Endodermal cell (in vitro differentiated cells): Measurements from ENCODE around the gene SPAG17. TPM values are rescaled to one million over a fixed set of nuclear protein-coding genes. Genes with fewer than 3 reads are reported as not detected.

Experiments used
- DNase-seq: peaks from one replicate; pipeline ENCODE4 v3.0.0-alpha.2; 2017
- H3K27ac ChIP-seq: 2 replicates; pipeline ENCODE4 v1.5.1; 2013; ENCODE audit warnings: mild to moderate bottlenecking, low read depth, low read length, moderate library complexity
- H3K27me3 ChIP-seq: 2 replicates; pipeline ENCODE4 v1.6.1; 2013; ENCODE audit warnings: mild to moderate bottlenecking, low read length, moderate library complexity; ENCODE audit not compliant: insufficient read depth, control insufficient read depth, poor library complexity, severe bottlenecking
- H3K36me3 ChIP-seq: 2 replicates; pipeline ENCODE4 v1.7.0; 2013; ENCODE audit warnings: mild to moderate bottlenecking, low read length, moderate library complexity; ENCODE audit not compliant: control insufficient read depth, insufficient read depth
- H3K4me1 ChIP-seq: one replicate; pipeline ENCODE4 v1.7.0; 2013; ENCODE audit warnings: low read length; ENCODE audit not compliant: control insufficient read depth, insufficient read depth
- H3K4me3 ChIP-seq: 2 replicates; pipeline ENCODE4 v1.5.1; 2013; ENCODE audit warnings: mild to moderate bottlenecking, low read length, moderate library complexity
- H3K9ac ChIP-seq: 2 replicates; pipeline ENCODE4 v1.6.1; 2013; ENCODE audit warnings: mild to moderate bottlenecking, low read length, moderate library complexity; ENCODE audit not compliant: poor library complexity, severe bottlenecking; ENCODE audit errors: extremely low read depth
- H3K9me3 ChIP-seq: 2 replicates; pipeline ENCODE4 v1.6.1; 2013; ENCODE audit warnings: mild to moderate bottlenecking, low read length, moderate library complexity; ENCODE audit not compliant: control insufficient read depth
- H3K27ac Mint-ChIP-seq: 2 replicates; pipeline ENCODE4 v1.8.0; 2020; ENCODE audit warnings: mixed read lengths
- H3K27me3 Mint-ChIP-seq: 2 replicates; pipeline ENCODE4 v1.8.0; 2021; ENCODE audit warnings: mild to moderate bottlenecking, mixed read lengths; ENCODE audit not compliant: insufficient read depth
- H3K36me3 Mint-ChIP-seq: 2 replicates; pipeline ENCODE4 v1.8.0; 2020; ENCODE audit warnings: low read depth, mixed read lengths
- H3K4me1 Mint-ChIP-seq: 2 replicates; pipeline ENCODE4 v1.8.0; 2020; ENCODE audit warnings: mixed read lengths
- H3K4me3 Mint-ChIP-seq: 2 replicates; pipeline ENCODE4 v1.8.0; 2020; ENCODE audit warnings: mild to moderate bottlenecking, moderate library complexity, mixed read lengths
- H3K9me3 Mint-ChIP-seq: 2 replicates; pipeline ENCODE4 v1.8.0; 2020; ENCODE audit warnings: mild to moderate bottlenecking, mixed read lengths
- CTCF ChIP-seq: fragments of 200-600 bp; sonication (generic); conservative IDR thresholded peaks from 2 replicates; pipeline ENCODE4 v1.5.0; 2021; ENCODE audit warnings: antibody characterized with exemption, mild to moderate bottlenecking
- WGBS, 2 experiments: methylation state at CpG; one replicate each; pipeline versions ENCODE4 v1.1.5 to v1.1.7; 2013; ENCODE audit warnings: missing lambda C conversion rate in 2 of 2, mixed read lengths in 1 of 2; ENCODE audit not compliant: insufficient coverage in 1 of 2, insufficient read length in 1 of 2; 5-methylcytosine and 5-hydroxymethylcytosine counted together
- total RNA-seq, 2 donors: library from RNA; stranded (reverse); fragmentation: NEBNext Ultra II Directional in 1 of 2; extraction: Animal tissue kit (Norgen Biotek cat#: 25700) in 1 of 2; gene quantifications; 2 replicates in 1 of 2; 3 replicates in 1 of 2; pipeline ENCODE4 v1.2.1, GENCODE V29; 2021

SPAG17 gene
- total RNA-seq, 2 donors from 2014 or later, result 5.0 to 6.3 TPM

- Mint-ChIP-seq H3K4me1 (peaks cover 13% of the 10 kb centered on the region), H3K9me3 (no peaks in the 10 kb centered on the region), H3K36me3 (no peaks in the 10 kb centered on the region), H3K27ac (no peak overlapping the region), H3K27me3 (peaks cover 2% of the 10 kb centered on the region), H3K4me3 (no peak overlapping the region)
- no peaks in the 10 kb centered on the region for H3K9me3 ChIP-seq
- H3K4me3 ChIP-seq, result no peak overlapping the region
- no peak for DNase-seq
- no peak overlapping the region for H3K27ac ChIP-seq
- H3K36me3 ChIP-seq, result no peaks in the 10 kb centered on the region
- H3K27me3 ChIP-seq, result no peaks in the 10 kb centered on the region
- H3K9ac ChIP-seq, result no peak overlapping the region
- no peak for TF ChIP-seq CTCF
- H3K4me1 ChIP-seq, result peaks cover 6% of the 10 kb centered on the region
Observed at GRCh38 chr1:118100686-118101514, 84.1 kb downstream of the SPAG17 start.

GRCh38 chr1:118099686-118100085 lies 85.3 kb downstream of the SPAG17 start:
- Mint-ChIP-seq H3K36me3 (no peaks in the 10 kb centered on the region), H3K4me1 (peaks cover 13% of the 10 kb centered on the region), H3K9me3 (no peaks in the 10 kb centered on the region), H3K27me3 (peaks cover 2% of the 10 kb centered on the region), H3K4me3 (no peak overlapping the region), H3K27ac (no peak overlapping the region)
- Histone ChIP-seq H3K36me3 (no peaks in the 10 kb centered on the region), H3K9ac (no peak overlapping the region), H3K27ac (no peak overlapping the region), H3K4me3 (no peak overlapping the region), H3K9me3 (no peaks in the 10 kb centered on the region), H3K27me3 (no peaks in the 10 kb centered on the region), H3K4me1 (peaks cover 6% of the 10 kb centered on the region)
- no peak for TF ChIP-seq CTCF
- no peak for DNase-seq
- WGBS, 2 experiments, result 82 to 97% methylated on average over 2 to 5 of the region's 5 CpGs

GRCh38 chr1:118097622-118098348 lies 87.2 kb downstream of the SPAG17 start:
- Histone ChIP-seq H3K9ac (no peak overlapping the region), H3K27me3 (peaks cover 9% of the 10 kb centered on the region), H3K4me3 (no peak overlapping the region), H3K9me3 (no peaks in the 10 kb centered on the region), H3K36me3 (no peaks in the 10 kb centered on the region), H3K4me1 (peaks cover 6% of the 10 kb centered on the region), H3K27ac (no peak overlapping the region)
- Mint-ChIP-seq H3K9me3 (no peaks in the 10 kb centered on the region), H3K36me3 (no peaks in the 10 kb centered on the region), H3K4me3 (no peak overlapping the region), H3K27ac (no peak overlapping the region), H3K4me1 (peaks cover 13% of the 10 kb centered on the region), H3K27me3 (peaks cover 2% of the 10 kb centered on the region)
- no peak for TF ChIP-seq CTCF
- DNase-seq, result no peak
- WGBS, 2 experiments, result 90 to 94% methylated on average over 3 of the region's 3 CpGs
